ENCODE measurements around the gene TIFAB.
A peak's percentile ranks its signal among the peaks of the same experiment; 100 is the strongest.

The TIFAB gene

GRCh38 chr5:135417083-135417482 lies 35.1 kb downstream of the TIFAB start:
- no peak for DNase-seq

GRCh38 chr5:135405082-135405481 lies 47.1 kb downstream of the TIFAB start:
- DNase-seq, result no peak

GRCh38 chr5:135402031-135402430 lies 50.1 kb downstream of the TIFAB start:
- no peak for DNase-seq

GRCh38 chr5:135400866-135401265 lies 51.3 kb downstream of the TIFAB start:
- DNase-seq, result no peak

GRCh38 chr5:135399794-135400542 lies 52.2 kb downstream of the TIFAB start:
- DNase-seq, result no peak

- DNase-seq, result peak; percentile 38
These were observed 53.0 kb downstream of the TIFAB start, which contains the start of gene MACROH2A1 for GRCh38 chr5:135398855-135399793. TSS of gene MACROH2A1 (minus strand) at chr5:135399231. CDS start at chr5:135389093, 10,138 bp downstream.

- DNase-seq, result peak; percentile 62
These were observed 53.8 kb downstream of the TIFAB start for GRCh38 chr5:135398160-135398854.

Measured in NCI-H748 treated with DMSO at 0.1 percent for 48 hours (cell line).